GM23338 (cell line): ENCODE measurements around the gene ESYT2. TPM values are rescaled to one million over a fixed set of nuclear protein-coding genes. Genes with fewer than 3 reads are reported as not detected.
A peak's percentile ranks its signal among the peaks of the same experiment; 100 is the strongest.

Experiments
- ATAC-seq: fragments of 200-7000 bp; cut with Tn5 transposase; 3 replicates; pipeline ENCODE4 v1.9.1; 2020
- DNase-seq: peaks from one replicate; pipeline ENCODE4 v3.0.0-alpha.2; 2015; ENCODE audit warnings: low spot score
- H2AFZ ChIP-seq: fragments of 200-600 bp; sonication (generic); 2 replicates; pipeline ENCODE4 v1.8.0; 2016; ENCODE audit warnings: antibody characterized with exemption, mild to moderate bottlenecking, moderate library complexity
- H3F3A ChIP-seq: fragments of 200-600 bp; sonication (generic); replicated peaks from 2 replicates; pipeline ENCODE4 v1.8.0; 2017; ENCODE audit warnings: antibody characterized with exemption, mixed run types, low read depth
- H3K27ac ChIP-seq: fragments of 200-600 bp; sonication (generic); 2 replicates; pipeline ENCODE4 v1.6.1; 2016; ENCODE audit warnings: low read depth
- H3K27me3 ChIP-seq: fragments of 200-600 bp; sonication (generic); 2 replicates; pipeline ENCODE4 v1.8.0; 2016; ENCODE audit warnings: mild to moderate bottlenecking, mixed run types, moderate library complexity; ENCODE audit not compliant: insufficient read depth
- H3K36me3 ChIP-seq: fragments of 200-600 bp; sonication (generic); 2 replicates; pipeline ENCODE4 v1.8.0; 2016; ENCODE audit warnings: mild to moderate bottlenecking; ENCODE audit not compliant: insufficient read depth
- H3K4me1 ChIP-seq: fragments of 200-600 bp; sonication (generic); 2 replicates; pipeline ENCODE4 v1.8.0; 2016; ENCODE audit warnings: mild to moderate bottlenecking, moderate library complexity; ENCODE audit not compliant: insufficient read depth
- H3K4me2 ChIP-seq: fragments of 200-600 bp; sonication (generic); 2 replicates; pipeline ENCODE4 v1.7.1; 2017; ENCODE audit warnings: mixed run types
- H3K4me3 ChIP-seq: fragments of 200-600 bp; sonication (generic); 2 replicates; pipeline ENCODE4 v1.6.1; 2016; ENCODE audit warnings: mixed run types
- H3K79me2 ChIP-seq: fragments of 200-600 bp; sonication (generic); replicated peaks from 2 replicates; pipeline ENCODE4 v1.8.0; 2017; ENCODE audit warnings: mild to moderate bottlenecking; ENCODE audit not compliant: insufficient read depth
- H3K9me2 ChIP-seq: fragments of 200-600 bp; sonication (generic); 2 replicates; pipeline ENCODE4 v1.8.0; 2017; ENCODE audit not compliant: insufficient read depth
- H4K20me1 ChIP-seq: fragments of 200-600 bp; sonication (generic); replicated peaks from 2 replicates; pipeline ENCODE4 v1.8.0; 2017; ENCODE audit warnings: mild to moderate bottlenecking; ENCODE audit not compliant: insufficient read depth
- H3K27ac Mint-ChIP-seq: 2 replicates; pipeline ENCODE4 v1.8.0; 2020; ENCODE audit warnings: inconsistent platforms, mild to moderate bottlenecking, moderate library complexity, mixed read lengths
- H3K27me3 Mint-ChIP-seq: 3 replicates; pipeline ENCODE4 v1.8.0; 2022; ENCODE audit warnings: low read depth, mild to moderate bottlenecking, moderate library complexity, mixed read lengths, inconsistent platforms; ENCODE audit not compliant: insufficient read depth, poor library complexity
- H3K36me3 Mint-ChIP-seq: 3 replicates; pipeline ENCODE4 v1.8.0; 2021; ENCODE audit warnings: low read depth, mild to moderate bottlenecking, inconsistent platforms, moderate library complexity, mixed read lengths
- H3K4me1 Mint-ChIP-seq: 3 replicates; pipeline ENCODE4 v1.8.0; 2020; ENCODE audit warnings: mild to moderate bottlenecking, inconsistent platforms, mixed read lengths
- H3K4me3 Mint-ChIP-seq: 3 replicates; pipeline ENCODE4 v1.8.0; 2021; ENCODE audit warnings: moderate library complexity, mild to moderate bottlenecking, inconsistent platforms, mixed read lengths
- H3K9me3 Mint-ChIP-seq: 3 replicates; pipeline ENCODE4 v1.8.0; 2020; ENCODE audit warnings: moderate library complexity, mild to moderate bottlenecking, inconsistent platforms, mixed read lengths
- CREB1 ChIP-seq: fragments of 250-450 bp; sonication (Bioruptor Pico); IDR thresholded peaks from 2 replicates; pipeline ENCODE4 v1.5.0; 2020; ENCODE audit warnings: low read depth, mild to moderate bottlenecking, moderate library complexity
- CTCF ChIP-seq, 2 experiments: fragments of 200-600 bp in 1 of 2; sonication (generic) in 1 of 2; conservative IDR thresholded peaks; 2 replicates each; pipeline versions ENCODE4 v1.5.1 to v1.6.1; 2016 to 2017; ENCODE audit warnings: antibody characterized with exemption in 2 of 2, low read depth in 2 of 2, mild to moderate bottlenecking in 2 of 2, moderate library complexity in 1 of 2
- ETS1 ChIP-seq: IDR thresholded peaks from 2 replicates; pipeline ENCODE4 v1.6.1; 2016; ENCODE audit warnings: antibody characterized with exemption
- JUNB ChIP-seq: IDR thresholded peaks from one replicate; pipeline ENCODE4 v1.6.1; 2016; ENCODE audit warnings: antibody characterized with exemption; ENCODE audit not compliant: unreplicated experiment
- NANOG ChIP-seq: IDR thresholded peaks from 2 replicates; pipeline ENCODE4 v1.6.1; 2016; ENCODE audit warnings: antibody characterized with exemption, borderline replicate concordance
- POLR2AphosphoS5 ChIP-seq: IDR thresholded peaks from 2 replicates; pipeline ENCODE4 v1.6.1; 2016; ENCODE audit warnings: antibody characterized with exemption, low read depth
- REST ChIP-seq: IDR thresholded peaks from one replicate; pipeline ENCODE4 v1.6.1; 2018; ENCODE audit warnings: antibody characterized with exemption; ENCODE audit not compliant: unreplicated experiment
- ZNF114 ChIP-seq: fragments of 250-450 bp; sonication (Bioruptor Pico); IDR thresholded peaks from 2 replicates; pipeline ENCODE4 v1.5.0; 2020; ENCODE audit warnings: mild to moderate bottlenecking, moderate library complexity
- ZNF331 ChIP-seq: fragments of 250-450 bp; sonication (Bioruptor Pico); IDR thresholded peaks from 2 replicates; pipeline ENCODE4 v1.5.0; 2020; ENCODE audit warnings: low read depth, mild to moderate bottlenecking, moderate library complexity
- polyA plus RNA-seq: library from polyadenylated mRNA; unstranded; fragments of >200 nt; fragmentation: Nextera tagmentation; extraction: Ambion mirVana; gene quantifications from 2 replicates; pipeline ENCODE4 v1.2.1, GENCODE V29; 2016
- total RNA-seq: library from RNA; depleted of rRNA; stranded (reverse); fragments of >200 nt; shearing (Covaris generic); gene quantifications from 2 replicates; pipeline ENCODE4 v1.2.3, GENCODE V29; 2014

Gene ESYT2
- total and polyA plus RNA-seq, 2 experiments from 2014 or later, result 9.6 to 52.7 TPM

- no peak for TF ChIP-seq CTCF (conservative IDR thresholded peaks at IDR 0.05; ENCODE audit: low read depth in 2 of 2)
- no peak for TF ChIP-seq ETS1
- no peak for TF ChIP-seq CREB1 (CRISPR knock-in tag)
- TF ChIP-seq NANOG, result no peak
- no peak for TF ChIP-seq ZNF114
- TF ChIP-seq REST, result no peak
Measured at GRCh38 chr7:158706273-158706704, 123.0 kb downstream of the ESYT2 start (continued).

GRCh38 chr7:158705234-158705850 is 124.0 kb downstream of the ESYT2 start:
- Histone ChIP-seq H3K27ac (no peak overlapping the region), H3K9me2 (no peaks in the 10 kb centered on the region), H3K36me3 (peaks cover 8% of the 10 kb centered on the region), H3K4me1 (peaks cover 33% of the 10 kb centered on the region), H3F3A (no peaks in the 10 kb centered on the region; the same call in 1 of the 2 replicates), H3K27me3 (no peaks in the 10 kb centered on the region), H4K20me1 (peaks cover 10% of the 10 kb centered on the region; the same call in 1 of the 2 replicates), H3K4me3 (peak overlapping the region; percentile 91), H2AFZ (0 out of 2 replicates have a peak overlapping the region, but pooled peaks have one; percentile 38), H3K79me2 (peaks cover 32% of the 10 kb centered on the region), H3K4me2 (peak overlapping the region; percentile 89)
- peaks cover 4% of the 10 kb centered on the region for H3K27me3 Mint-ChIP-seq
- peaks cover 28% of the 10 kb centered on the region for H3K36me3 Mint-ChIP-seq
- DNase-seq (peak; percentile 44), ATAC-seq (peak; percentile 42)
- H3K4me1 Mint-ChIP-seq, result peaks cover 39% of the 10 kb centered on the region
- no peak overlapping the region for H3K27ac Mint-ChIP-seq
- H3K9me3 Mint-ChIP-seq, result peaks cover 14% of the 10 kb centered on the region
- no peak for TF ChIP-seq JUNB
- TF ChIP-seq ETS1, result no peak
- TF ChIP-seq ZNF331 (CRISPR knock-in tag), result no peak
- no peak for TF ChIP-seq POLR2AphosphoS5
- no peak for TF ChIP-seq NANOG
- peak overlapping the region; percentile 84 for H3K4me3 Mint-ChIP-seq
